Tibial nerve (tissue), 4 donors: ENCODE data around the gene RETREG1.

ENCODE experiments used
- EP300 ChIP-seq, 2 donors: sonication (generic); formaldehyde crosslinking; IDR thresholded peaks; one replicate each; pipeline ENCODE4 v1.6.1; 2017; ENCODE audit warnings: antibody characterized with exemption in 2 of 2, mild to moderate bottlenecking in 1 of 2
- POLR2A ChIP-seq, 2 donors: fragments of 450-650 bp; IDR thresholded peaks; one replicate each; pipeline ENCODE4 v1.6.1; 2017; ENCODE audit warnings: antibody characterized with exemption in 2 of 2, mild to moderate bottlenecking in 2 of 2, moderate library complexity in 2 of 2
- TF ChIP-seq, protein P1 (sequence below), 5 experiments: fragments of 200-600 bp in 3 of 5; fragments of 450-650 bp in 2 of 5; sonication (generic) in 3 of 5; IDR thresholded peaks; one replicate each; pipeline ENCODE4 v1.5.1; 2016 to 2019; ENCODE audit warnings: antibody characterized with exemption in 5 of 5, mild to moderate bottlenecking in 3 of 5, moderate library complexity in 2 of 5

DNA sequence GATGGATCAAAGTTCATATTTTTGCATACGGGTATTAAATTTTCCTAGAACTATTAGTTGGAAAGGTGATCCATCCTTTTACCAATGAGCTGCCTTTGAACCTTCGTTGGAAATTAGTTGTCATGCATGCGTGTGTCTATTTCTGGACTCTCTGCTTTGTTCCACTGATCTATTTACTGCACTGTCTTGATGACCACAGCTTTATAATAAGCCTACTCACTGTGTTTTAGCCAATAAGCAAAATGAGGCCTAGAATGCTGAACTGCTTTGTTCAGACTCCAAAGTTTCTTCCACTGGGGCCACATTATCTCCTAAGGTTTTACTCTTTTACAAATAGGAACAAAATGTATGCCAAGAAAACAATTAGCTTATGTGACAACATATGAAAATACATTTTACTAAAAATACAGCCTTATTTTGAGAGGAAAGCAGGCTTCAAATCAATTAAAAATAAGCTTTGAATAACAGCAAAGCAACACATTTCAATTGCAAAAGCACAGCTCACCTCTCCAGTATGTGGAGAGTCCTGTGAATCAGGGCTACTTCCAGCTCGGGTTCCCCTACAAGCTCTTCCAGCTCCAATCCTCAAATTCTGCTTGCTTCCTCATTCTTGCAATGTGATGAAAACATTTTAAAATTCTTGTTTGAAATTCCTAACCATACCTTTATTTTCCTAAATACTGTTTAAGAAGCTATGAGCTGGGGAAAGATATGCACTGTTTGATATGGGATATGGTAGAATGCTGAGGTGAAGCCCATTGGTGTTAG, 72.0 kb downstream of the RETREG1 start:
- TF ChIP-seq, protein P1, sequence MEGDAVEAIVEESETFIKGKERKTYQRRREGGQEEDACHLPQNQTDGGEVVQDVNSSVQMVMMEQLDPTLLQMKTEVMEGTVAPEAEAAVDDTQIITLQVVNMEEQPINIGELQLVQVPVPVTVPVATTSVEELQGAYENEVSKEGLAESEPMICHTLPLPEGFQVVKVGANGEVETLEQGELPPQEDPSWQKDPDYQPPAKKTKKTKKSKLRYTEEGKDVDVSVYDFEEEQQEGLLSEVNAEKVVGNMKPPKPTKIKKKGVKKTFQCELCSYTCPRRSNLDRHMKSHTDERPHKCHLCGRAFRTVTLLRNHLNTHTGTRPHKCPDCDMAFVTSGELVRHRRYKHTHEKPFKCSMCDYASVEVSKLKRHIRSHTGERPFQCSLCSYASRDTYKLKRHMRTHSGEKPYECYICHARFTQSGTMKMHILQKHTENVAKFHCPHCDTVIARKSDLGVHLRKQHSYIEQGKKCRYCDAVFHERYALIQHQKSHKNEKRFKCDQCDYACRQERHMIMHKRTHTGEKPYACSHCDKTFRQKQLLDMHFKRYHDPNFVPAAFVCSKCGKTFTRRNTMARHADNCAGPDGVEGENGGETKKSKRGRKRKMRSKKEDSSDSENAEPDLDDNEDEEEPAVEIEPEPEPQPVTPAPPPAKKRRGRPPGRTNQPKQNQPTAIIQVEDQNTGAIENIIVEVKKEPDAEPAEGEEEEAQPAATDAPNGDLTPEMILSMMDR (IDR thresholded peaks at IDR 0.05), result no peak
- TF ChIP-seq EP300 (IDR thresholded peaks at IDR 0.05), result no peak
- TF ChIP-seq POLR2A (IDR thresholded peaks at IDR 0.05), result no peak
